Dendritic cell treated with granulocyte-macrophage colony-stimulating factor and Interleukin-4, amounts not matched to agents 40 ng/mL and 50 ng/mL, for 4 days (primary cell): ENCODE measurements around the gene SYT7.

Source experiments
- H3K27ac Mint-ChIP-seq: one replicate; pipeline ENCODE4 v1.8.0; 2022; ENCODE audit warnings: mild to moderate bottlenecking, mixed read lengths
- H3K27me3 Mint-ChIP-seq: one replicate; pipeline ENCODE4 v1.8.0; 2022; ENCODE audit warnings: mild to moderate bottlenecking, mixed read lengths
- H3K36me3 Mint-ChIP-seq: one replicate; pipeline ENCODE4 v1.8.0; 2022; ENCODE audit warnings: low read depth, mixed read lengths
- H3K4me1 Mint-ChIP-seq: one replicate; pipeline ENCODE4 v1.8.0; 2022; ENCODE audit warnings: low read depth, mixed read lengths
- H3K4me3 Mint-ChIP-seq: one replicate; pipeline ENCODE4 v1.8.0; 2022; ENCODE audit warnings: mild to moderate bottlenecking, moderate library complexity, mixed read lengths
- H3K9me3 Mint-ChIP-seq: one replicate; pipeline ENCODE4 v1.8.0; 2022; ENCODE audit warnings: mixed read lengths
- intact Hi-C: fragments of 100-400 bp; cut with micrococcal nuclease; formaldehyde crosslinking; loops from one replicate; pipeline ENCODE4 v1.15.0; 2022

Gene SYT7, protein sequence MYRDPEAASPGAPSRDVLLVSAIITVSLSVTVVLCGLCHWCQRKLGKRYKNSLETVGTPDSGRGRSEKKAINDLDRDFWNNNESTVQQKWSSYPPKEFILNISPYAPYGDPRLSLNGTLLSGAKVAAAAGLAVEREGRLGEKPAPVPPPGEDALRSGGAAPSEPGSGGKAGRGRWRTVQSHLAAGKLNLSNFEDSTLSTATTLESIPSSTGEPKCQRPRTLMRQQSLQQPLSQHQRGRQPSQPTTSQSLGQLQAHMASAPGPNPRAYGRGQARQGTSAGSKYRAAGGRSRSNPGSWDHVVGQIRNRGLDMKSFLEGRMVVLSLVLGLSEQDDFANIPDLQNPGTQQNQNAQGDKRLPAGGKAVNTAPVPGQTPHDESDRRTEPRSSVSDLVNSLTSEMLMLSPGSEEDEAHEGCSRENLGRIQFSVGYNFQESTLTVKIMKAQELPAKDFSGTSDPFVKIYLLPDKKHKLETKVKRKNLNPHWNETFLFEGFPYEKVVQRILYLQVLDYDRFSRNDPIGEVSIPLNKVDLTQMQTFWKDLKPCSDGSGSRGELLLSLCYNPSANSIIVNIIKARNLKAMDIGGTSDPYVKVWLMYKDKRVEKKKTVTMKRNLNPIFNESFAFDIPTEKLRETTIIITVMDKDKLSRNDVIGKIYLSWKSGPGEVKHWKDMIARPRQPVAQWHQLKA

DNA sequence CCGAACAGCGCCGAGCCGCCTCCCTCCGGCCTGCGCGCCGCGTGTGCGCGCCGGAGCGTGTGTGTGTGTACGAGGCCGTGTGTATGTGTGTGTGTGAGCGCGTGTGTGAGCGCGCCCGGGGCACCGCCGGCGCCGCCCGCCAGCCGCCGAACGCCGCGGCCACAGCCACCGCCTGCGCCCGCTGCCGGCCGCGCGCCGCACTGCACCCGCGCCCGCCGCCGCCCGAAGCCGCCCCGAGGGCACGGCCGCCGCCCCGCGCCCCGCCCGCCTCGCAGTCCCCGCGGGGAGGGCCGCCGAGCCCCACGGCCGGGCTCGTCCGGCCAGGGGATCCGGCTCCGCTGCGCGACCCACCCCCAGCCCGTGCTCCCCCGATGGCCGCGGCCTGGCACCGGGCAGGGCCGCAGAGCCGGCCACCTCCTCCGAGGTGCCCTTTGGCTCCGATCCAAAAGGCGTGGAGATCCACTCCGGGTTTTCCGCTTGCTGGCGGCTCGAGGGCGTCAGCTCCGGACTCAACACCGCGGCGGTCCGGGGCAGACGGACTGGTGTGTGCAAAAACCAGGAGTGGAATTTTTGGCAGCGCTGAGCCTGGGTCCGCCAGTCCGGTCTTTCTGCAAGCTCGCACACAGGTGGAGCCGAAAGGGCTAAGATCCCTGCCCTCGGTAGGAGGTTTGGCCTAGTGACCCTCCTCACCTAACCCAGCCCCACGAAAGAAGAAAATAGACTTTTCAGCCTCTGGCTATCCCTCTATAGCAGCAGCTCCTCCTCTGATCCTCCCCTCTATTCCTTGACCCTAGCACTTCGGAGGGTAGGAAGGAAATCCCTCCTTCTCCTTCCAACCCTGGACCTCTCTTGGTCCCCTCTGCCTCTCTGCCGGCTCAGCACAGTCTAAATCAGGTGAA lies at the start of gene SYT7:
TSS of gene SYT7 (minus strand) at position 47 of the 899 bp plus-strand sequence. CDS start 256 bp downstream, outside the sequence.
- peaks cover 81% of the 10 kb centered on the region for H3K27me3 Mint-ChIP-seq
- H3K36me3 Mint-ChIP-seq = no peaks in the 10 kb centered on the region
- H3K4me1 Mint-ChIP-seq = peaks cover 5% of the 10 kb centered on the region
- peak within 1 kb of the TSS; percentile 80 for H3K4me3 Mint-ChIP-seq
- no peaks in the 10 kb centered on the region for H3K9me3 Mint-ChIP-seq
- H3K27ac Mint-ChIP-seq = peak within 1 kb of the TSS; percentile 64
- intact Hi-C loops = no loop called here

GRCh38 chr11:61630089-61630488 lies 49.2 kb upstream of the SYT7 start:
- Mint-ChIP-seq H3K4me1 (no peaks in the 10 kb centered on the region), H3K9me3 (no peaks in the 10 kb centered on the region), H3K36me3 (no peaks in the 10 kb centered on the region), H3K4me3 (no peak overlapping the region), H3K27ac (no peak overlapping the region), H3K27me3 (peaks cover 32% of the 10 kb centered on the region)
- intact Hi-C loops = no loop called here

DNA sequence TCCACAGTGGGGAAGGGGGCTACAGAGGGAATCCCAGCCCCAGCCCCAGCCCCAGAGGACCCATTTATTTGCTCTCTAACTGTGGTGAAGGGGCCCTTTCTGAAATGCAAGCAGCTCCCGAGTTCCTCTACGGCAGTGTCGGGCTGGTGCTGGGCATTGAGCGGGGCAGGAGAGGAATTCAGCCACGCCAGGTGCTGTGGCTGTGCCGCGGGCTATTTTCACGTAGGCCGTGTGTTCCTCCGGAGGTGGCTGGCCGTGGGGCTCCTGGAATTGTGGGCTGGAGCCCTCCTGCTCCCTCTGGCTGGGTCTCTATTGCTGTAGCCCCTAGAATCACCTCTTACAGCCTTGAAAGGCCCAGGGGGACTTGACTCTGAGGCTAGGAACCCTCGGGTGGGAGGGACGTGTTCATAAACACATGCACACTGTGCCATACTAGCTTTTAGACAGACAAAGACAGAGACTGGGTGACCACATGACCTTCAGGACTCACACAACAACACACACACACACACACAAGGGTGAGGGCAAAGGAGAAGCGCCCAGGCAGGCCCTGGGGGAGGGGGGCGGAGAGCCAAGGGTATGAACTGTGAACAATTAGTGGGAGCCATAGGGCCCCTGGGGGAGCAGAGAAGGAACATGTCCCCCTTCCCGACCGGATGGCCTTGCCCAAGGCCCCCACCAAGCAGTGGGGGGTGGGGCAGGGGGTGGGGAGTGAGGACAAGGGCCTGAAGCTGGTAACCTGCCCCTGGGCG lies 48.4 kb upstream of the SYT7 start:
- intact Hi-C loops = no loop called here
- H3K9me3 Mint-ChIP-seq = no peaks in the 10 kb centered on the region

GRCh38 chr11:61628662-61628970 lies 47.7 kb upstream of the SYT7 start:
- Mint-ChIP-seq H3K27ac (no peak overlapping the region), H3K36me3 (no peaks in the 10 kb centered on the region), H3K4me1 (no peaks in the 10 kb centered on the region), H3K9me3 (no peaks in the 10 kb centered on the region), H3K27me3 (peaks cover 30% of the 10 kb centered on the region), H3K4me3 (no peak overlapping the region)
- intact Hi-C loops = loop anchor here (1.0 kb wide), 1 partner anchor 182 kb away; no protein-coding TSS in a partner anchor

More for the DNA sequence above, 48.4 kb upstream of the SYT7 start:
- H3K4me3 Mint-ChIP-seq = no peak overlapping the region
- H3K27ac Mint-ChIP-seq = no peak overlapping the region
- H3K36me3 Mint-ChIP-seq = no peaks in the 10 kb centered on the region
- H3K4me1 Mint-ChIP-seq = no peaks in the 10 kb centered on the region
- peaks cover 30% of the 10 kb centered on the region for H3K27me3 Mint-ChIP-seq

DNA sequence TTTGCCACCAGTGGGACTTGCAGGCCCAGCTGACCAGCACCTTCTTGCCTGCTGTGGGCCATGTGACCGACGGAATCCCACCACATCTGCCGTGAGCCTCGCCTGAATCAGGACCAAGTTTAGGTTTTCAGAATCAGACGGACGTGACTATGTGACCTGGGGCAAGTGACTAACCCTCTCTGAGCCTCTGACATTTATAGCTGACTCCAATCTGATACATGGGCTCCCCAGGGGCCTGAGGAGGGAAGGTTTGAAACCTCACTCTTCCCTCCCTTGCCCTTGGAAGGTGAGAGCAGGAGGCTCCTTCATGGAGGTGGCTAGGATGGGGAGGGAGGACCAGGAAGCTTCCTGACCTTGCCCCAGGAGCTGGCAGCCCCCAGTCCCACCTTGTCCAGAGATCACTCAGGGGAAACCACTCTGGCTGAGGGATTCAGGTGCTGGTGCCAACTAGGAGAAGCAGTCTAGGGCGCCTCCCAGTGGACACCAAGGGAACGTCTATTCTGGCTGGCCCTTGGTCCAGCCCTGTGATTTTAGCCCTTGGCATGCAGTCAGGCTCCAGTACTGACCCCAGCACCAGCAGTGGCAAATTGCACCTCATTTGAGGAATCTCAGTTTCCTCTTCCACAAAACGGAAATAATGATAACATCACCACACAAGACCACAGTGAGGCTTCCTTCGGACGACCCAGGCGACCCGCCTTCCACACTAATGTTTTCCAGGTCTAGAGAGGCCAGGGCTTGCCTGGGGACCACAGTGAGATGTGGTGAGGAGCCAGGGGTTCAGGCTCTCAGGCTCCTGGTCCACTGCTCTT lies 47.2 kb upstream of the SYT7 start:
- Mint-ChIP-seq H3K27me3 (peaks cover 31% of the 10 kb centered on the region), H3K4me1 (no peaks in the 10 kb centered on the region)
- intact Hi-C loops = loop anchor here (1.0 kb wide), 1 partner anchor 182 kb away; no protein-coding TSS in a partner anchor

GRCh38 chr11:61626580-61627380 lies 45.9 kb upstream of the SYT7 start:
- Mint-ChIP-seq H3K9me3 (no peaks in the 10 kb centered on the region), H3K27me3 (peaks cover 36% of the 10 kb centered on the region), H3K4me1 (no peaks in the 10 kb centered on the region), H3K27ac (no peak overlapping the region), H3K4me3 (no peak overlapping the region), H3K36me3 (no peaks in the 10 kb centered on the region)
- intact Hi-C loops = no loop called here

More for the DNA sequence above, 47.2 kb upstream of the SYT7 start:
- no peaks in the 10 kb centered on the region for H3K36me3 Mint-ChIP-seq
- no peaks in the 10 kb centered on the region for H3K9me3 Mint-ChIP-seq
- no peak overlapping the region for H3K27ac Mint-ChIP-seq
- no peak overlapping the region for H3K4me3 Mint-ChIP-seq

DNA sequence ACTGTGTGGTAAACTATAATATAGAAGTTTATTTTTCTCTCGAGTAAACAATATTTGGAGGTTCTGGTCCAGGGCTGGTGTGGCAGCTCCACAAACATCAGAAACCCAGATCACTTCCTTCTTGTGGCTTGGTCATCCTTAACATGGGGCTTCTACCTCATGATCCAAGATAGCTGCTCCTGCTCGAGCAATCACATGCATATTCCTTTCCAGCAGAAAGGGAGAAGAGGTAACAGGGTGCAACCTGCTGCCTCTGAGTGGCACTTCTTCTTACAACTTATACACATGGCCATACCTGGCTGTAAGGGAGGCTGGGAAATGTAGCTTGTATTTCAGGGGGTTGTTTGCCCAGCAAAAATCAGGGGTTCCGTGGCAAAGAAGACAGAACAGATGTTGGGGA lies 44.6 kb upstream of the SYT7 start:
- Mint-ChIP-seq H3K27ac (no peak overlapping the region), H3K27me3 (peaks cover 43% of the 10 kb centered on the region), H3K4me1 (no peaks in the 10 kb centered on the region), H3K9me3 (no peaks in the 10 kb centered on the region), H3K4me3 (no peak overlapping the region), H3K36me3 (no peaks in the 10 kb centered on the region)
- intact Hi-C loops = no loop called here

DNA sequence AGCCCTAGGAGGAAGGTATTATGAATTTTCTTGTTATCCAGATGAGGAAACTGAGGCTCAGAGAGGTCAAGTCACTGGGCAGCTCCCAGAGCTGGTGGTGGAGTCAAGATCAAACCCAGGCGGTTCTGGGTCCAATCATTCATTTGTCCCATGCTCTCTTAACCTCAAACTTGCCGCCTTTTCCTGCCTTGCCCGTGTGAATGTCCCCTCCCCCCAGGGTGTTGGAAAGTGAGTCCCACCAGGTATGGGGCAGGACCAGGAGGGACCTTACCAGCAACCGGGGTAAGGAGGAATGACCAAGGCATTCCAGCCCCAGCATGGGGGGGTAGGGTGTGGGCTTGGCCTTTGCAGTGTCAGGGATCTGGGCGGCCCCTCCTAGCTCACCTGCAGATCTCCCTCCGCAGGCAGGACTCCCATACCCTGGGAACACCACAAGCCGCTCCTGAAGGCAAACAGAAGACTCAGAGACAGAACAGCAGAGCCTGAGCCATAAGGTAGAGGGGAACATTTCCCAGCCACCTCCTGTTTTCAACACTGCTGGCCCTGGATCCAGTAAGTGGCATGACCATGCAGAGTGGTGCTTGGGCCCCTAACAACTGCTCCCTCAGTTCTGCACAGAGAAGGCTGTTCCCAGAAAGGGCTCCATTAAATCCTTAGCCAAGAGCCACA lies 41.2 kb upstream of the SYT7 start:
- H3K27me3 Mint-ChIP-seq = peaks cover 35% of the 10 kb centered on the region
- no peaks in the 10 kb centered on the region for H3K4me1 Mint-ChIP-seq
- intact Hi-C loops = no loop called here
- no peaks in the 10 kb centered on the region for H3K36me3 Mint-ChIP-seq
- no peak overlapping the region for H3K27ac Mint-ChIP-seq
- no peaks in the 10 kb centered on the region for H3K9me3 Mint-ChIP-seq
- no peak overlapping the region for H3K4me3 Mint-ChIP-seq

- H3K4me3 Mint-ChIP-seq = no peak overlapping the region
- no peaks in the 10 kb centered on the region for H3K36me3 Mint-ChIP-seq
- no peaks in the 10 kb centered on the region for H3K9me3 Mint-ChIP-seq
- no peak overlapping the region for H3K27ac Mint-ChIP-seq
- peaks cover 30% of the 10 kb centered on the region for H3K27me3 Mint-ChIP-seq
- intact Hi-C loops = no loop called here
- no peaks in the 10 kb centered on the region for H3K4me1 Mint-ChIP-seq
Measured at GRCh38 chr11:61619471-61620226, 38.8 kb upstream of the SYT7 start.

GRCh38 chr11:61618978-61619377 lies 38.1 kb upstream of the SYT7 start:
- H3K27ac Mint-ChIP-seq = no peak overlapping the region
- no peaks in the 10 kb centered on the region for H3K4me1 Mint-ChIP-seq
- H3K9me3 Mint-ChIP-seq = no peaks in the 10 kb centered on the region
- intact Hi-C loops = no loop called here
- no peak overlapping the region for H3K4me3 Mint-ChIP-seq
- peaks cover 33% of the 10 kb centered on the region for H3K27me3 Mint-ChIP-seq
- no peaks in the 10 kb centered on the region for H3K36me3 Mint-ChIP-seq

DNA sequence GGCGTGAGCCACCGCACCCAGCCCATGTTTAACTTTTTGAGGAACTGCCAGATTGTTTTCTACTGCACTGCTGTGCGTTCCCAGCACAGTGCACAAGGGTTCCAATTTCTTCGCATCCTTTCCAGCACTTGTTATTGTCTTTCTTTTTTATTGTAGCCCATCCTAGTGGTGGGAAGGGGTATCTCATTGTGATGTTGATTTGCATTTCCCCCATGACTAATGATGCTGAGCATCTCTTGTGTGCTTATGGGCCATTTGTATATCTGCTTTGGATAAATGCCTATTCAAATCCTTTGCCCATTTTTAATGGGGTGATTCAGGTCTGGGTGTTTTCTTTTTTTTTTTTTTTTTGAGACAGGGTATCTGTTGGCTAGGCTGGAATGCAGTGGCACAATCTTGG lies 36.6 kb upstream of the SYT7 start:
- peaks cover 39% of the 10 kb centered on the region for H3K27me3 Mint-ChIP-seq
- H3K27ac Mint-ChIP-seq = no peak overlapping the region
- H3K36me3 Mint-ChIP-seq = no peaks in the 10 kb centered on the region
- intact Hi-C loops = no loop called here
- H3K9me3 Mint-ChIP-seq = no peaks in the 10 kb centered on the region
- H3K4me3 Mint-ChIP-seq = no peak overlapping the region
- H3K4me1 Mint-ChIP-seq = no peaks in the 10 kb centered on the region
